H7 (cell line): ENCODE results near the gene PPP6R2. TPM values are rescaled to one million over a fixed set of nuclear protein-coding genes. Genes with fewer than 3 reads are reported as not detected.

Experiments
- DNase-seq: peaks from one replicate; pipeline ENCODE4 v3.0.0; 2012
- H3K27me3 ChIP-seq: 2 replicates; pipeline ENCODE4 v1.6.0; 2011; ENCODE audit warnings: mild to moderate bottlenecking, low read length; ENCODE audit not compliant: control insufficient read depth, insufficient read depth
- H3K36me3 ChIP-seq: replicated peaks from 2 replicates; pipeline ENCODE4 v1.5.1; 2011; ENCODE audit warnings: low read length; ENCODE audit not compliant: control insufficient read depth, insufficient read depth
- H3K4me3 ChIP-seq: 2 replicates; pipeline ENCODE4 v1.5.1; 2011; ENCODE audit warnings: low read depth, mild to moderate bottlenecking, control low read depth, low read length, moderate library complexity; ENCODE audit not compliant: insufficient read depth
- total RNA-seq: library from RNA; depleted of rRNA; stranded (reverse); fragments of >200 nt; shearing (Covaris generic); gene quantifications from 2 replicates; pipeline ENCODE4 v1.2.3, GENCODE V29; 2014

Gene PPP6R2
- total RNA-seq, 1 experiment from 2014 or later, result 48.7 TPM

DNA sequence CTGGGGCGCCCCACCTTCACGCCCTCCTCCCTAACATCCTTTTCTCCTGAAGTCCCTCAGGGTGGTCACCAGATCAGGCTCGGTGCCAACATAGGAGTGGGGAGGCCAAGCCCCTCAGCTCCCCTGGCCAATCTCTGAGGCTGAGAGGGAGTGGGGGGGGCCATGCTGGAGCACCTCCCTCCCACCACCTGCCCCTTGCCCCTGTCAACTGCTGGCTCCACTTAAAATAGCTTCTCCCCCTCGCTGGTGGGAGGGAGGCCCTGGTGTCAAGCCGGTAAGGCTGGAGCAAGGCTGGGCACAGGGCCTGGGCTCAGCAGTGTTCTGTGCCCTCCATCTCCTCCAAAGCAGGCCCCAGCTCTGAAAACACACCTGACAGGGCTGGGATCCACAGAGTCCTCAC lies 40.6 kb upstream of the PPP6R2 start:
- no peaks in the 10 kb centered on the region for H3K36me3 ChIP-seq
- H3K4me3 ChIP-seq, result no peak overlapping the region
- peaks cover 7% of the 10 kb centered on the region; the same call in 1 of the 2 replicates for H3K27me3 ChIP-seq
- no peak for DNase-seq

DNA sequence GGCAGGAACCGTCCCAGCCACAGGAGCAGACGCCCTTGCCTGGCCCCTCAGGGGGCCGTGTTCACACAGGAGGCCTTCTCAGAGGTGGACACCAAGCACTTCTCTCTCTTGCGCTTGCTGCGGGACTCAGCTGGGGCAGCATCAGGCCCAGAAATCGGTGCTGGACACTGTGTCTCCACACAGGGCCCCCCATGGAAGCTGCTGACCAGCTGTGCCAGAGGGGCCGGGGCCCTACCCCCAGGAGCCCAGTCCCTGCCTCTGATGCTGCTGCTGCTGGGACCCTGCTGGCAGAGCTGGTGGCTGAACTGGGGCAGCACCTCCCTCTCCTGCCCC lies 39.6 kb upstream of the PPP6R2 start:
- no peak overlapping the region for H3K4me3 ChIP-seq
- no peak for DNase-seq
- H3K27me3 ChIP-seq, result peaks cover 7% of the 10 kb centered on the region; the same call in 1 of the 2 replicates
- no peaks in the 10 kb centered on the region for H3K36me3 ChIP-seq

DNA sequence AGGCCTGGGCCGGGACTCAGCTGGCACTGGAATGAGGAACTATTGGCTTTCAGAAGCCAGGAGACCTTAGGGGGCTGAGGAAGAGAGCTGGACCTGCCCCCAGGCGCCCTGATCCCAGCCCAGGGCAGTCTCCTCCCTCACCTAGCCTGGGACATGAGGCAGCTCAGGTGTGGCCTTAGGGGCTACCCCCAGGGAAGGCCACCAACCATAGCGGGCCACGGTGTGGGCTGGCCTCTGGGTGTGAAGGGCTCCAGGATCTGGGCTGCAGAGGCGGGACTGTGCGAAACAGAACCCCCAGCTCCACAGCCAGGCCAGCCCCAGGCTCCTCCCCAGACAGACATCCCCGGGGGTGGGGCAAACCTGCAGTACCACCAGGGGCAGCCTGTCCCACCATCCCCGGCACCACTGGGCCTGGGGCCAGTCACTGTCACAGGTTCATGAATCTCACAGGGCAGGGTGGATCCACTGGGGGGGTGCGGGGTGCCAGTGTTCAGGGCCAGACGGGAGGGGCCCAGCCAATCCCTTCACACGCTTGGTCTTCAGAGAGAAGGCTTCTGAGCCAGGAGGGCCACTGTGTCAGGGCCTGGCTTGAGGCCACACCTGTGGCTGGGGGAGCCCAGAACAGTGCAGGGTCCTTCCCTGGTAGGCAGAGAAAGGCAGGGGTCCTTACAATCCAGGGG lies 39.1 kb upstream of the PPP6R2 start:
- Histone ChIP-seq H3K4me3 (no peak overlapping the region), H3K36me3 (no peaks in the 10 kb centered on the region), H3K27me3 (peaks cover 7% of the 10 kb centered on the region; the same call in 1 of the 2 replicates)
- peak; percentile 93 for DNase-seq

DNA sequence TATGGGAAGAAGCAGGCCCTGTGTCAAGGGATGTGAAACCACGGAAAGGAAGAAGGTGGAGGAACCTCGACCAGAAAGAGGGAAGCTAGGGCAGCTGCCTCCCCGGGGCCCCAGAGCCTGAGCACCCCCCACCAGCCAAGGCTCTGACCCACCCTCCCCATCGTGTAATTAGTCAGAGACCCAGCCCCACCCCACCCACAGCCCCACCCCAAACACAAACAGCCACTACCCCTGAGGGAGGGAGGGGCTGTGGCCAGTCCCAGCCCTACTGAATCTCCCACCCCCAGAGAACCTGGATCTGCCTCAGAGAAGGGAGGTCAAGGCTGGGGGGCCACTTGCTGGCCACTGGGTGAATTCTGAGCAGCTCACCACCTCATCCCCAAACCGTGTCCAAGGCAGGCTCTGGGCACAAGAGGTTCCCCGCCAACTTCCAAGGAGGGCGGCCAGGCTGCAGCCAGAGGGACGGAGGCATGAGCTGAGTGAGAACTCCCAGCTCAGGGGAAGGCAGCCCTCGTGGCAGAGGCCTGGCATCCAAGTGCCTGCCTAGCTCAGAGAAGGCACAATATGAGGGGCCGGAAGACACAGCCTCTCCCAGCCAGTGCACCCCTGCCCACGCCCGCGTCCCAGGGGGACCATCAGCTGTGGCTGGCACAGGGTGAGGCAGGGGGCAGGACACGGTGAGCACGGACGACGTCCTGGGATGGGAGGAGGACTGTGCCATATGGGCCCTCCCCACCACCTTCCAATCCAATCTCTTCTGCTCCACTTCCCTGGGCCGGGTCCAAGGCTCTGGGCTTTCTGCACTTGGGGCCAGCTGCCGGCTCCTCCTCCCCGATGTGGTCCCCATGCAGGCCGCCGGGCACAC lies 38.4 kb upstream of the PPP6R2 start:
- H3K4me3 ChIP-seq, result no peak overlapping the region
- H3K36me3 ChIP-seq, result no peaks in the 10 kb centered on the region
- no peak for DNase-seq
- peaks cover 6% of the 10 kb centered on the region; the same call in 1 of the 2 replicates for H3K27me3 ChIP-seq

DNA sequence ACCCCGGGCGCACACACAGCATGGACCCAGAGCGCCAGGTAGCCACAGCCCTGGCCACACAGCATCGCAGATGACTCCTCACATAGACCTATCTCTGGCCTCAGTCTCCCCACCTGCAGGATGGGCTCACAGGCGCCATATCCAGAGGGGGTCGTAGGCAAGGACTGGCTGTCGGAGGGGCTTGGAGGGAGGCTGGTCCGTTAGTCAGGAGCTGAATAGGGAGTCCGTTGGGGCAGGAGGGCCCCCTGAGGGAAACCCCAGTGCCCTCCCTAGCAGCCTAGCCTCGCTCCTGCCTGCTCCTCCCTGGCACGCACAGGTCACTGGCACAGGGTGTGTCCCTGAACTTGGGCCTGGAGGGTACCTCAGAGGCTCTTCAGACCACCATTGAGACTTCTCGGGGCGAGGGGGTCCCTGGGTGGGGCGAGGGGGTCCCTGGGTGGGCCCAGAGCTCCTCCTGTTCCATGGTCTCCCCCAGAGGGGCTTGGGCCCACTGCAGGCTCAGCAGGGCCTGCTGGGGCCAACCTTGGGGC lies 37.7 kb upstream of the PPP6R2 start:
- Histone ChIP-seq H3K27me3 (peaks cover 6% of the 10 kb centered on the region; the same call in 1 of the 2 replicates), H3K36me3 (no peaks in the 10 kb centered on the region), H3K4me3 (no peak overlapping the region)
- no peak for DNase-seq

DNA sequence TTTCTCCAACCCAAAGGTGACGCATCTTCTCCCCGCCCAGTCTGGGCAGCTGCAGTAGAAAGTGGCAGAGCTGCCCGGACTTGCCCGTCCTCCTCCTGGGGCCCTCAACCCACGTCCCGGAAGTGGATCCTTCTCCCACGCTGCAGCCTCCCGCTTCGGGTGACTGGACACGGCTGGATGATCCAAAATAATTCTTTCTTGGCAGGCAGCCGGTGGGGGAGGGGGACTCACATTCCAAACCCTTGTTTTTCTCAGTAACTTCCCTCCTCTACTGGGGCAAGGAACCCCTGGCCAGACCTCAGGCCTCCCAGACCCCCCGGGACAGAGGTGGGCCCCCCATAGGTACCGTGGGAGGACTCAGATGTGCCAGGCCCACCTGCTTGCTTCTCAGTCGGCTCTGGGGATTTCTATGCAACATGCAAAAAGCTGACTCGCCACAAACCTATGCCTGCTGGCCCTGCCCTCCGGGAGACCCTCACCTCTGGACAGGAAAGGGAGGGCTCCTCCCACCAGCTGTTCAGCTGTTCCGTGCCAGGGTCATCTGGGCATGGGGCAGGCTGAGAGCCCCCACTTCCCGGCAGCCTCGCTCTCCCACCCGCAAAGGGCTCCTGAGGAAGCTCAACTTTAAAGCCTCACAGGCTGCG lies 37.1 kb upstream of the PPP6R2 start:
- DNase-seq, result no peak
- peaks cover 6% of the 10 kb centered on the region; the same call in 1 of the 2 replicates for H3K27me3 ChIP-seq
- no peaks in the 10 kb centered on the region for H3K36me3 ChIP-seq
- H3K4me3 ChIP-seq, result peak overlapping the region; percentile 9; the same call in 1 of the 2 replicates

DNA sequence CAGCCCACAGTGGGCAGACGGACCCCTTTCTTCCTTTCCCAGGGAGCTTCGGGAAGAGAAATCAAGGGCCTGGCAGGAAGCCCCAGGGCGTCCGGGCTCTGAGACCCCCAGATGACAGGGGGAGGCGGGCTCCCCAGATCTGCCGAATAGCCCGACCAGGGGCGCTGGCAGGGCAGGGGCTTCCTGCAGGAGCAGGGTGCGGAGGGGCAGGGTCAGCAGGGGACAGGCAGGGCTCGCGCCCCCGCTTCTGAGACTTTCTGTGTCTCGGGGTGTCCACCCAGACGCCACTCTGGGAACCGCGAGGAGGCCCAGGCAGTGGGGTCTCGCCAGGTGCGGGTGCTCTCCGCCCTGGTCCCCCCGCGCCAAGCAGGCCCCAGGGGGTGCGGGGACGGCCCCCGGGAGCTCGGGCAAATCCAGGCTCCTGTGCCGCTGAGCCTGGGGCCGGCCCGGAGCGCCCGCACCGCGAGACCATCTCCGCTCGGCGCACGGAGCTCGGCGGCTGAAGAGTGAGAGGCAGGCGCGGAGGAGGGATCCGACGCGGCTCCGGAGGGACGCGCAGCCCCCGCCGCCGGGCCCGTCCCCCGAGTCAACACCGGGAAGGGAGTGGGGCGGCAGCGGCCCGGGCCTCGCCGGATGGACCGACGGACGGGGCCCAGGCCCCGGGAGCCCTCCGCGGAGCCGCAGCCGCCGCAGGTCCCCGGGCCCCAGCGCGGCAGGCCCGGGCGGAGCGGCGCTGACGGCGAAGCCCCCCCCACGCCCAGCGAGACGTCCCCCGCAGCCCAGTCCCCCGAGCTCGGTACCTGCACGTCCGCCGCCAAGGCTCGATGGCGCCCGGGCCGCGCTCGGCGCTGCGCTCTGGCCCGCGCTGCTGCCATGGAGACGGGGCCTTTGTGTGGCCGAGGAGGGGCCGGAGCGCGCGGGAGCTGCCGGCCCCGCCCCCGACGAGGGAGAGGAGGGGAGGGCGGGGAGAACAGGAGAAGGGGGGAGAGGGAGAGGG lies 36.1 kb upstream of the PPP6R2 start, which contains the start of gene PLXNB2:
Gene PLXNB2, minus strand, starts transcription at position 894 of the 997 bp plus-strand sequence. CDS start 17,062 bp downstream, outside the sequence.
- DNase-seq, result peak; percentile 98
- Histone ChIP-seq H3K4me3 (peak within 1 kb of the TSS; percentile 68), H3K27me3 (peaks cover 6% of the 10 kb centered on the region; the same call in 1 of the 2 replicates), H3K36me3 (no peaks in the 10 kb centered on the region)

DNA sequence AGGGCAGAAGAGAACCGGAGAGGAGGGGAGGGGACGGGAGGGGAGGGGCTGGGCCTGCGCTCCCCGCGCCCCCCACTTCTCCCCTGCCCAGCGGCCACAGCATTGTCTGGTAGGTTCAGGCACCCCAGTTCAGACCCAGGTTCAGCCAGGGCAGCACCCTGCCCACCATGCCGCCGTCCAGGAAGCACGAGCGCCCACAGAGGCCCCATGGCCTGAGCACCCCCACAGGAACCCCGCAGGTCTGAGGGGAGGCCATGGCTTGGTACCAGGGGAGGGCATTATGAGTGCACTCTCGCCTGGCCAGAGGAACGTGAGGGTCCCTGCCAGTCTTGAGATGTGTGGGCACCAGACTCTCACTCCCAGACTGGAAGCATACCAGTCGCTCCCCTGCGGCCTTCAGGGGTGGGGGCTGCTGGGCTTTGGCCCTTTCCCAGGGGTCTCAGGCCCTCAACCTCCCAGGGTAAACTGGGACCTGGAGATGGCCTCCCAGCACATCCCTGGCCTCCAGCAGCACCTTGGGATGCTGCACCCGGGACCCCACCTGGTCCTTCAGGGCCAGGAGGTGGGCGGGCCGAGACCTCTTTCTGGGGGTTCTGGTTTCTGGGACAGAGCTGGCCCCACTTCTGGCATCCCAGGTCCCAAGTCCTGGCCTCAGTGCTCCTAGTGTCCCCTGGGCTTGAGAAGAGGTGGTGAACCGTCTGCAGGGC lies 35.1 kb upstream of the PPP6R2 start:
- H3K36me3 ChIP-seq, result no peaks in the 10 kb centered on the region
- peak; percentile 87 for DNase-seq
- H3K4me3 ChIP-seq, result no peak overlapping the region
- H3K27me3 ChIP-seq, result peaks cover 6% of the 10 kb centered on the region; the same call in 1 of the 2 replicates

DNA sequence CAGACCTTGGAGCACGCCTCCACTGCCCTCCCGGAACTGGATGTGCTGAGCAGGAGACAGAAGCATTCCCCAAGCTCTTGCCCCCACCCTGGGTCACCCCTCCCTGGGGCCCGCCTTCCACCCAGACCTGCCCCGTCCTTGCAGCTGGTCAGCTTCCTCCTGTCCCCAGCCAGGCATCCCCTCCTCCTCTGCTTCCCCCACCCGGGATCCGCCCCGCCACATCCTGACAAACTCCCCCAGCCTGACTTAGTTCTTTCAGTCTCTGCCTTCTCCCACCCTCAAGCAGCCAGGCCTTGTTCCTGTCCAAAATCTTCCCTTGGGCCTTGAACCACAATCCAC lies 34.6 kb upstream of the PPP6R2 start:
- Histone ChIP-seq H3K4me3 (no peak overlapping the region), H3K36me3 (no peaks in the 10 kb centered on the region), H3K27me3 (peaks cover 6% of the 10 kb centered on the region; the same call in 1 of the 2 replicates)
- no peak for DNase-seq

DNA sequence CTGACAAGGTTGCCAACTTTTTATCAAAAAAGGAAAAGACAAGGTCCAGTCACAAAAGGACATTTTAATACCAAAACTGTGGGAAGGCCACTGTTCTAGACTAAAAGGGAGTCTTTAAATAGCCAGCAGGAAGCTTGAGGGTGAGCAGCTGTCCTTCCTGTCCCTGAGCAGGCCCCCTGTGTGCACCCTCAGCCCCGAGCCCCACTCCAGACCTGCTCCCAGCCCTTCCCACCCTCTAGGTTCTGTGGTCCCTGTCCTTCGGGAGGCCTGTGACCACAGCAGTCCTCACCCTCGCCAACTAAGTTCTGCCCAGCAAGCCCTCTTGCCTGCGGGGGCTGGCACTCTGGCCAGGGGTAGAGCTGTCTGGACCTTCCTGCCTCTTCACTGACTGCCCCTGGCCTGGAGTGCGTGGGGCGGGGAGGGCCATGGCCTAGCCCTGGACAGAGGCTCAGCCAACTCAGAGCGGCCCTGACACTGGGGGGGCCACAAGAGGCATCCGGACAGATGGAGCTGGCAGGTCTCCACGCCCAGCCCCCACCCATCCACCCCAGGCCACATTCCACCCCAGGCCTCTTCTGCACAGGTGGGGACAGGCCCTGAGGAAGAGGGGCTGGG lies 34.0 kb upstream of the PPP6R2 start:
- DNase-seq, result no peak
- no peak overlapping the region for H3K4me3 ChIP-seq
- H3K36me3 ChIP-seq, result no peaks in the 10 kb centered on the region
- H3K27me3 ChIP-seq, result peaks cover 6% of the 10 kb centered on the region; the same call in 1 of the 2 replicates

DNA sequence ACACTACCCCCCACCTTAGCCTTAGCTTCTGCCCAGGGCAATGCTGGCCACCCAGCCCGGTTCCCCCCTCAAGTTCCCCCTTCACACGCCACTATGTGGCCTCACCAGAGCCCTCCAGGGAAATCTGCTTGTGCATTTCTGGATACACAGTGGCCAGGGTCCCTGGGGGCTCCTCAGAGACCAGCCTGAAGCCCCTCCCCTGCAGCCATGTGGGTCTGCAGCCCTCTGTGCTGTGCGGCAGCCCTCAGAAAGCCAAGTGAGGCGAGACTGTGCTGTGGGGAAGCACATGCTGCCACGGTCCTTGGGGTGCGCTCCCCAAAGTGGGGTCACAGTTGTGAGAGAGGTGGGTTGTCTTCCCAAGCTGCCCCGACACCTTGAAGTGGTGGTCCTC lies 33.5 kb upstream of the PPP6R2 start:
- no peak overlapping the region for H3K4me3 ChIP-seq
- peaks cover 6% of the 10 kb centered on the region; the same call in 1 of the 2 replicates for H3K27me3 ChIP-seq
- no peaks in the 10 kb centered on the region for H3K36me3 ChIP-seq
- no peak for DNase-seq

DNA sequence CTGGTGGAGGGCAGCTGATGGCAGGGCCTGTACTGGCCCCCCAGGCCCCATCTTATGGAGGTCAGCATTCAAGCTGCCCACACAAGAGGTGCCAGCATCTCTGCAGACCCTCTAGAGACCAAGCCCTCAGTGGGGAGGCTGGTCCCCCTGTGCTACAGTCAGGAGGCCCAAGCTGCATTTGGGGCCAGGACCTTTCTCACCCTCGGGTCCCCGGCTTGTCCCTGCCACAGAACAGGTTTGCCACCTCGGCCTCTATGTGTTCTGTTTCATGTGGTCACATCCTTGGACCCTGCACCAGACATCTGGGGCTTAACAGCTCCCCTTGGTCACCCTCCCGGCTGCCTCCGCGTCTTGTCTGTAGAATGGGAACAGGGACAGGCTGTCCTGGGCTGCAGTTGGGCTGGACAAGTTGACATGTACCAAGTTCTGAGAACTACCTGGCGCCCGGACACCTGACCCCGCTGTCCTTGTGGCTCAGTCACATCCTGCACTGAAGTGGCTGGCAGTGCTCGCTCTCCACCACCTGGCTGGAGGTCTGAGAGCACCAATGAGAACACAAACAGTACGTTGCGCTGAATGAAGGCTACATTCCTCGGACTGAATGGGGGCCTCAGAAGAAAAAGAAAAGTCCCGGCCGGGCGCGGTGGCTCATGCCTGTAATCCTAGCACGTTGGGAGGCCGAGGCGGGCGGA lies 33.0 kb upstream of the PPP6R2 start:
- H3K4me3 ChIP-seq, result no peak overlapping the region
- H3K36me3 ChIP-seq, result no peaks in the 10 kb centered on the region
- no peak for DNase-seq

More for the DNA sequence above, 33.0 kb upstream of the PPP6R2 start:
- peaks cover 6% of the 10 kb centered on the region; the same call in 1 of the 2 replicates for H3K27me3 ChIP-seq
